GM21737 (cell line): ENCODE results near the gene PCP2.

Experiments used
- ATAC-seq: cut with Tn5 transposase; IDR thresholded peaks from one replicate; pipeline ENCODE4 v1.9.1; 2021; ENCODE audit warnings: mild to moderate bottlenecking, moderate library complexity; ENCODE audit not compliant: unreplicated experiment

Gene PCP2

DNA sequence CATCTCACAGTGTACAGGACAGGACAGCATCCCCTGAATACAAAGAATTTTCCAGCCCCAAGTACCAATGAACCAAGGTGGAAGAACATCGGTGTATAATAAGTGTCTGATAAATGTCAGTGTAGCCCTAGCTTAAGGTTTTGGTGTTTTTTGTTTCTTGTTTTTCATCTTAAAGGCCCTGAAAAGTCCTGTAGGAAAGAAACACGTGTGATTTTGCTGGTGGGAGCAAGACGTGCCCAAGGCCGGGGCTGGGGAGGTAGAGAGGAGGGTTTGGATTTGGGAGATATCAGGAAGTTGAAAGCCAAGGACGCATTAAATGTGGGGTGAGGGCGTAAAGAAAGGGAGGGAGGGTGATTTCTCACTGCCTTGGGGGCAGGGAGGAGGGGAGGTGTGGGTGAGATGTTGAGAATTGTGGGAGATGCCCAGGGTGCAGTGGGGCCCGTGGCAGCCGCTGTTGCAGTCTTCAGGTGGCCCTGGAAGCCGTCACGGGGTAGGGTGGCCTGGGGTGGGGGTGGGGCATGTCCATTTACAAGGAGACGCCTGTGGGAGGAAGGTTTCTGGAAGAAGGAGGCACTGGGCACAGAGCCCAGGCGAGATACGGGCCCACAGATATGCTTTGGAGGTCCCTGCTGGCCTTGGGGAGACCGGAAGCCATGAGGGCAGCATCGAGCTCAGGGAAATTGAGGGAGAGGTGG is 31.1 kb downstream of the PCP2 start:
- ATAC-seq = no peak

DNA sequence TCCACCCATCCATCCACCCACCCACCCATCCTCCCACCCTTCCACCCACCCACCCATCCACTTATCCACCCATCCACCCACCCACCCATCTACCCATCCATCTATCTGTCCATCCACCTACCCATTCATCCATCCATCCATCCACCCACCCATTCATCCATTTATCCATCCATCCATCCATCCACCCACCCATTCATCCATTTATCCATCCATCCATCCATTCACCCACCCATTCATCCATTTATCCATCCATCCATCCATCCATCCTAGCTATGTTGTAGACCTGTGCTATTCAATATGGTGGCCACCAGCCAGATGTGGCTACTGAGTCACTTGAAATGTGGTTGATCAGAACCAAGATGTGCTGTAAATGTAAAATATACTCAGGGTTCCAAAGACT is 32.8 kb downstream of the PCP2 start:
- no peak for ATAC-seq

DNA sequence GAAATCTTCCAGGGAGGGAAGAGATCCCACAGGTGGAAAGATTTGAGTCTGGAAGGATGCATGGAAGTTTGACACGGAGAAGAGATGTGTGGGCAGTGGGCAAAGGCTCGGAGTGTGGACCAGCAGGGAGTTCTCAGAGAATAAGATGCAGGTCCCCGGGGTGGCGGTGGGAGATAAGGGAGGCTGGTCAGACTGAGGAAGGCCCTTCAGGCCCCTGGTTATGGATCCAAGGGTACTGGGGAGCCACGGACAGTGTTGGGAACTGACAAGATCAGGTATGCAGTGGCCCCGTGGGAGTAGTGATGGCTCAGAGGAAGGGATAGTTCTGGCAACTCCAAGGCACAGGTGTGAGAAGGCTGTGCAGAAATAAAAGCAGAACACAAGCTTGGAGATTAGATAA is 35.3 kb downstream of the PCP2 start:
- ATAC-seq = no peak

DNA sequence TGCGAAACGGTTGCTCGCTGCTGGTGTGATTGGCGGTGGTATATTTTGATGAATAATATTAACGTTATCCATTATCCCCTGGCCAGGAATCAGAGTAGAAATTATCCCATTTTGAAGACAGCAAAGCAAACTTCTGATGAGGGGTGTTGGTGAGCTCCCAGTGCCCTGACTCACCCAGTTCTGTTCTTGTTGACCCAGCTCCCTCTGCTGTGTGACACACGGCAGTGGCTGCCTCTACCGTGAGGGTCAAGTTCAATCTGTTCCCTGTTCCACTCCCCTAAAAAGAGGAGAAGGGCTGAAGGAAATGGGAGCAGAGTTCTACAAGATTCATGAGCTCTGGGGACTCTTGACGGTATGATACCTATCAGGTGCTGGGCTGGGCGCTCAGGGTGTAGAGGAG is 35.8 kb downstream of the PCP2 start:
- ATAC-seq = no peak

DNA sequence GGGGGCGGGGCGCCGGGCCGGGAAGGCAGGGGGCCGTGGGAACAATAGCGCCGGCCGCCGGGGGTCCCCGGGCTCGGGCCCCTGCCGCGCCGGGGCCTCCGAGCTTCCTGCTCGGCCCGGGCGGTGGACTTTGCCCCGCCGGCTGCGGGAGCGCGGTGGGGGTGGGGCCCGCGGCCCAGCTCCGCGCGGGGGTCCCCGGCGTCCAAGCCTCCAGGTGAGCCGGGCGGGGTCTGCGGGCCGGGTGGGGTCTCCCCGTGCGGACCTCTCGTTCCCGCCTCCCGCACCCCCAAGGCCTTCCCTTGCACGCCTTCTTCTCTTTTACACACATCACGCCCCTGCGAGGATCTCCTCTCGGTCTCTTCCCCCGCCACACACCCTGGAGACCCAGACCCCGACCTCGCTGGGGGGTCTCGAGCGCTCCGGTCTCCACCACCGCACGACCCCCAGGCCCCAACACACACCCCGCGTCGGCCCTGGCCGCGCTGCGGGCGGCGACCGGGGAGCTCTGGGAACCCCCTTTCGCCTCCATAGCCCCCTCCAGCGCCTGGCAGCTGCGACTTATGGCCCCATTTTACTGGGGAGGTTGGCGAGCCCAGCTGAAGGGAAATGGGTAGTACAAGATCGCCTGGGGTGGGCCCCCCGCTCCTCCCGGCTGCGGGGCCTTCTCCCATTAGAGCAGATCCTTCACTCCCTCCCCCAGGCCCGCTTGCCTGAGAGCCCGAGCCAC is 37.1 kb downstream of the PCP2 start:
- ATAC-seq = no peak

DNA sequence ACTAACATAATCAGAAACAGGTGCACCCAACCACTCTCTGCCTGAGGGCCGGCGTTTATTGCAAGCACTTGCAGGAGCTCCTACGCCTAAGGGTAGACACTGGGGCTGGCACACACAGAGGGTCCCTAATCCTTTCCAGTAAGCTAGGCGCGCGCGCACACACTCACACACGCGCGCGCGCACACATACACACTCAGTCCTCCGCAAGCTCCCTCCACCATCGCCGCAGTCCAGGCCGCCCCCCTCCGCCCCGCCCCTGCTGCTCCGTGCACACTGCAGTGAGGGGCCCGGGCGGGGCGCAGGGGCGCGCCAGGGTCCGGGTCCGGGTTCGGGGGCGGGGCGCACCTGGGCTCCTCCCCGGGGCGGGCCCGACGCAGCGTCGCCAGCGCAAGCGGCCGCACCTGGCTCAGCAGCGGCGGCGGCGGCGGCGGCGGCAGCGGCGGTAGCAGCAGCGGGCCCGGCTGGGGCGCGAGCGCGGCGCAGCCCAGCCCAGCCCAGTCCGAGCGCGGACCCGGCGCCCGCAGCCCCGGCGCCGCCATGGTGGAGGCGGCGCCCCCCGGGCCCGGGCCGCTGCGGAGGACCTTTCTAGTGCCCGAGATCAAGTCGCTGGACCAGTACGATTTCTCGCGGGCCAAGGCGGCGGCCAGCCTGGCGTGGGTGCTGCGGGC is 37.9 kb downstream of the PCP2 start, which contains the start of gene CAMSAP3:
Gene CAMSAP3, plus strand, starts transcription at position 398 of the 668 bp plus-strand sequence. Its CDS starts 140 bp downstream, at position 538.
- peak; percentile 52 for ATAC-seq

DNA sequence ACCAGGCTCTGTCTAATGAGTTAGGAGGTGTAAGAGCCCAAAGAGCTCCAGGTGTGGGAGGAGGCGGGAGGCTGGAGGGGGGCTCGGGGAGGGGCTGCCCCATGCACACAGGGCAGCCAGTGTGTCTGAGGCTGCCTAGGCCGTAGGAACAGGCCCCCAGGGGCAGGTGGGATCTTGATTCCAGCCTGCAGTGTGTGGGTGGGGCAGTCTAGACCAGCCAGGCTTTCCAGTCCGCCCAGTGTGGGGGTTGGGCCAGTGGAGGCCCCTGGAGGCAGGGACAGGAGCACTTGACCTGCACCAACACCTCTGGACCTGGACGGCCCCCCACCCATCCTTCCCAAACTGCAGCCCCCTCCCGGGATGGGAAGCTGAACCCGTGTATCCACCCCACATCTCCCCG is 43.3 kb downstream of the PCP2 start:
- ATAC-seq = no peak

DNA sequence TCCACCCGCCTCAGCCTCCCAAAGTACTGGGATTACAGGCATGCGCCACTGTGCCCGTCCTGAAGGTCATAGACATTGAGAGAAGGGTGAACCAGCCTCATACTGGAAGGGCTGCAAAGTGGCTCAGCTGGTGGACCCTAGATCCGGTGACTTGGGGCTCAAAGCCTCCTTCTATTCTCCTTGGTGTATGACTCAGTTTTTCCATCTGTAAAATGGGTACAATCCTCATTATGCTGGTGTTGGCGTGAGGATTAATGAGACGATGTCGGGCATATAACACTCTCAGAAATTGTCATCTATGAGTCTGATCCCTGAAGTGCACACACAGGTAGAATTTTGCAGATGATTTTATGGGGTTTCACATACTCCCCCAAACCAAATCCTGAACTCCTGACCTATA is 43.7 kb downstream of the PCP2 start:
- no peak for ATAC-seq

DNA sequence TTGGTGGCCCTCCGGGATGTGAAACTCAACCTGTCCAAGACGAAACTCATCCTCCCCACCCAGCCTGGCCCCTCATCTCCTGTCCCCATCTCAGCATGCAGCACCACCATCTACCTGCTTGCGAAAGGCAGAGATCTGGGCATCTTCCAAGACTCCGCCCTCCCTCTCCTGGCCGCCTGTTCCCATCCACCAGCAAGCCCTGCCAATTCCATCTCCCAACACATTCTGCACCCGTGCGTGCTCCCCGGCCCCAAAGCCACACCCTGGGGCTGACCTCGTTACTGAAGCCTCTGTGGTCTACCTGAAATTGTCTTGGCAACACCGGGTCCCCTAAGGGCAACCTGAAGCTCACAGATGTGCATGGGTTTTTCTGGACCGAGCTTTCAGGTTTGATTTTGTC is 51.1 kb downstream of the PCP2 start:
- no peak for ATAC-seq
